ENCODE measurements around the gene FKBP5.

- TF ChIP-seq CTCF (IDR thresholded peaks at IDR 0.05) (no peak), POLR2A (IDR thresholded peaks at IDR 0.05) (no peak)
These were observed 46.1 kb downstream of the FKBP5 start for GRCh38 chr6:35642471-35643161.

Measured in tibial nerve (tissue), 3 donors.